OCI-LY1 (cell line): ENCODE results near the gene RNF113A.

Experiments
- CTCF ChIP-seq: fragments of 200-600 bp; sonication (generic), shearing (Covaris generic); IDR thresholded peaks from 2 replicates; pipeline ENCODE4 v1.5.1; 2017; ENCODE audit warnings: mild to moderate bottlenecking, antibody characterized with exemption, low read length, moderate library complexity, mixed read lengths
- EZH2 ChIP-seq: fragments of 200-600 bp; sonication (generic), shearing (Covaris generic); IDR thresholded peaks from 2 replicates; pipeline ENCODE4 v1.8.0; 2017; ENCODE audit warnings: borderline replicate concordance, mixed run types, mild to moderate bottlenecking, antibody characterized with exemption, low read length, moderate library complexity, mixed read lengths

- TF ChIP-seq CTCF: no peak
- TF ChIP-seq EZH2: no peak
Measured at GRCh38 chrX:119885554-119886428, 14.3 kb upstream of the RNF113A start.
